ENCODE measurements around the gene IMMP2L. TPM values are rescaled to one million over a fixed set of nuclear protein-coding genes. Genes with fewer than 3 reads are reported as not detected.

Gene IMMP2L
- total RNA-seq, 1 experiment from 2014 or later: 8.6 TPM

- POLR2A ChIA-PET (ENCODE audit: unreplicated experiment): no interaction called here
- no TSS peak for BruUV-seq (replicated peaks)
- CTCF ChIA-PET: no interaction called here
These were observed 929.0 kb downstream of the IMMP2L start for GRCh38 chr7:110633313-110633712.

DNA sequence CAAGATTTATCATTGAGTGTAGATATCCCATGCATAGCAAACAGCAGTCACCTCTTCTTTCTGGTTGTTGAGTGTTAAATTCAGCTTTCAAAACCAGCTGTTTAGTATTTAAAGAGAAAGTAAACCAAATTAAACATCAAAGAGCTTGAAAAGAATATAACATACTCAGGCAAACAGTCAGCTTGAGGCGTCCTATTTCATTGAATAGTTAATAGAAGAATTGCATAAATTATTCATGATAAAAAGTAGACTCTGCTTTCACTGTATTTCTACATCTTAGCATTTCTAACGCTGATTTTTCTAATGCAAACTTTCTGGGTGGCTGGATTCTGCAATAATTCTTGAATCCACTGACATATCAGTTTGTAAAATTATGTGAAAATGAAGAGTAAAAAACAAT, 935.9 kb downstream of the IMMP2L start:
- POLR2A ChIA-PET (ENCODE audit: unreplicated experiment): no interaction called here
- CTCF ChIA-PET: no interaction called here
- intact Hi-C loops (cut with micrococcal nuclease): no loop called here

More at GRCh38 chr7:110633313-110633712, 929.0 kb downstream of the IMMP2L start:
- H3F3A ChIP-seq (ENCODE audit: low read length, unreplicated experiment): no peaks in the 10 kb centered on the region
- no peak overlapping the region for H3K9ac ChIP-seq (ENCODE audit: low read length)
- ATAC-seq: no peak
- H3K4me3 ChIP-seq (ENCODE audit: low read length): no peak overlapping the region
- H3K27me3 ChIP-seq (ENCODE audit: low read length): no peaks in the 10 kb centered on the region
- intact Hi-C loops (cut with micrococcal nuclease): no loop called here
- no peaks in the 10 kb centered on the region for H3K9me3 ChIP-seq (ENCODE audit: low read length)
- H4K20me1 ChIP-seq (ENCODE audit: low read length): no peaks in the 10 kb centered on the region
- H3K9me2 ChIP-seq (replicated peaks; ENCODE audit: low read length): no peaks in the 10 kb centered on the region
- H3K36me3 ChIP-seq (ENCODE audit: low read depth, low read length): no peaks in the 10 kb centered on the region
- no peaks in the 10 kb centered on the region for H3K79me2 ChIP-seq (ENCODE audit: low read length)
- TF ChIP-seq EZH2phosphoT487 (IDR thresholded peaks at IDR 0.05; ENCODE audit: borderline replicate concordance, low read length) (no peak), CTCF (conservative IDR thresholded peaks at IDR 0.05; ENCODE audit: low read depth, low read length) (no peak), EZH2 (IDR thresholded peaks at IDR 0.05; ENCODE audit: low read length, unreplicated experiment) (no peak)
- H3K4me2 ChIP-seq (ENCODE audit: low read length): no peak overlapping the region
- no peak overlapping the region for H3K27ac ChIP-seq (ENCODE audit: low read length)
- no peak overlapping the region for H2AFZ ChIP-seq (ENCODE audit: low read length)
- DNase-seq: no peak
- H3K4me1 ChIP-seq (ENCODE audit: insufficient read depth, low read length): no peaks in the 10 kb centered on the region

GRCh38 chr7:110625294-110625693, 937.0 kb downstream of the IMMP2L start:
- BruUV-seq (replicated peaks): no TSS peak
- no peaks in the 10 kb centered on the region for H3K9me3 ChIP-seq (ENCODE audit: low read length)
- no peak overlapping the region for H3K9ac ChIP-seq (ENCODE audit: low read length)
- ChIA-PET POLR2A (ENCODE audit: unreplicated experiment) (no interaction called here), CTCF (no interaction called here)
- no peaks in the 10 kb centered on the region for H4K20me1 ChIP-seq (ENCODE audit: low read length)
- H3K4me1 ChIP-seq (ENCODE audit: insufficient read depth, low read length): no peaks in the 10 kb centered on the region
- H3K4me2 ChIP-seq (ENCODE audit: low read length): no peak overlapping the region
- DNase-seq: no peak
- H3F3A ChIP-seq (ENCODE audit: low read length, unreplicated experiment): no peaks in the 10 kb centered on the region
- H3K79me2 ChIP-seq (ENCODE audit: low read length): no peaks in the 10 kb centered on the region
- ATAC-seq: no peak
- intact Hi-C loops (cut with micrococcal nuclease): no loop called here
- H3K36me3 ChIP-seq (ENCODE audit: low read depth, low read length): no peaks in the 10 kb centered on the region
- no peak overlapping the region for H3K4me3 ChIP-seq (ENCODE audit: low read length)
- H3K27ac ChIP-seq (ENCODE audit: low read length): no peak overlapping the region
- no peaks in the 10 kb centered on the region for H3K9me2 ChIP-seq (replicated peaks; ENCODE audit: low read length)
- H3K27me3 ChIP-seq (ENCODE audit: low read length): no peaks in the 10 kb centered on the region
- TF ChIP-seq CTCF (conservative IDR thresholded peaks at IDR 0.05; ENCODE audit: low read depth, low read length) (no peak), EZH2phosphoT487 (IDR thresholded peaks at IDR 0.05; ENCODE audit: borderline replicate concordance, low read length) (no peak), EZH2 (IDR thresholded peaks at IDR 0.05; ENCODE audit: low read length, unreplicated experiment) (no peak)
- H2AFZ ChIP-seq (ENCODE audit: low read length): no peak overlapping the region

More for the DNA sequence above, 935.9 kb downstream of the IMMP2L start:
- BruUV-seq (replicated peaks): no TSS peak
- no peak overlapping the region for H3K4me3 ChIP-seq (ENCODE audit: low read length)
- ATAC-seq: no peak
- H3K9me2 ChIP-seq (replicated peaks; ENCODE audit: low read length): no peaks in the 10 kb centered on the region
- no peaks in the 10 kb centered on the region for H3K27me3 ChIP-seq (ENCODE audit: low read length)
- no peaks in the 10 kb centered on the region for H3K79me2 ChIP-seq (ENCODE audit: low read length)
- TF ChIP-seq EZH2 (IDR thresholded peaks at IDR 0.05; ENCODE audit: low read length, unreplicated experiment) (no peak), EZH2phosphoT487 (IDR thresholded peaks at IDR 0.05; ENCODE audit: borderline replicate concordance, low read length) (no peak), CTCF (conservative IDR thresholded peaks at IDR 0.05; ENCODE audit: low read depth, low read length) (no peak)
- H3K9ac ChIP-seq (ENCODE audit: low read length): no peak overlapping the region
- H3F3A ChIP-seq (ENCODE audit: low read length, unreplicated experiment): no peaks in the 10 kb centered on the region
- no peak for DNase-seq
- no peaks in the 10 kb centered on the region for H4K20me1 ChIP-seq (ENCODE audit: low read length)
- no peak overlapping the region for H3K4me2 ChIP-seq (ENCODE audit: low read length)
- no peak overlapping the region for H3K27ac ChIP-seq (ENCODE audit: low read length)
- H3K4me1 ChIP-seq (ENCODE audit: insufficient read depth, low read length): no peaks in the 10 kb centered on the region
- H3K9me3 ChIP-seq (ENCODE audit: low read length): no peaks in the 10 kb centered on the region
- no peaks in the 10 kb centered on the region for H3K36me3 ChIP-seq (ENCODE audit: low read depth, low read length)
- H2AFZ ChIP-seq (ENCODE audit: low read length): no peak overlapping the region
